HG03097 (cell line): ENCODE data around the gene SPRR2B.
"Not testable (repeated sequence)": the region's sequence is repeated elsewhere in the genome, so short reads cannot be mapped to it uniquely, and the experiment has no call there.

Experiments used
- ATAC-seq: cut with Tn5 transposase; IDR thresholded peaks from one replicate; pipeline ENCODE4 v1.9.1; 2021; ENCODE audit not compliant: unreplicated experiment, low FRiP score

Gene SPRR2B

GRCh38 chr1:153071511-153071910 lies at the start of gene SPRR2B:
Gene SPRR2B (minus strand): TSS chr1:153071611. CDS start chr1:153070839, 772 bp downstream.
- ATAC-seq = no peak

- ATAC-seq = no peak
These were observed 49.5 kb upstream of the SPRR2B start for GRCh38 chr1:153120945-153121344.

GRCh38 chr1:153119491-153119971 lies 48.1 kb upstream of the SPRR2B start:
- no peak for ATAC-seq

DNA sequence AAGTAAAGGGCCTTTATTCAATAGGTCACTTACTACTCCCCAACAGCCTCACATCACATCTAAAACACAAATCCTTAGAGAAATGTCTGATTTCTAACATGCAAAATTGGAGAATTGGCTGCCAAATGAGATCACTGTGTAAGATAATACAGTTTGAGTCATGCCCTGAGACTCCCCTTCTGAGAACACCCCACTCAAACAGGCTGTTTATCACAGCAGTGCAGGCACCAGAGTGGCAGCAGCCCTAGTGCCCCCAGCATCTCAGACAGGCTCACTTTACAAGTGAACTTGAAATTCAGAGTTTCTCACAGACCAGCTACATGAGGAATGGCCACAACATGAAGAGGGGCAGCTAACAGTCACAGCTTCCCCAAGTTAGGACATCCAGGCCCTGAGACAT lies 43.9 kb upstream of the SPRR2B start:
- ATAC-seq = not testable (repeated sequence)

GRCh38 chr1:153113416-153113815 lies 42.0 kb upstream of the SPRR2B start, which contains the start of gene SPRR2F:
Gene SPRR2F (minus strand): TSS chr1:153113516. CDS start chr1:153112733, 783 bp downstream.
- ATAC-seq = no peak

- ATAC-seq = not testable (repeated sequence)
These were observed 41.0 kb upstream of the SPRR2B start for GRCh38 chr1:153112454-153112853.

DNA sequence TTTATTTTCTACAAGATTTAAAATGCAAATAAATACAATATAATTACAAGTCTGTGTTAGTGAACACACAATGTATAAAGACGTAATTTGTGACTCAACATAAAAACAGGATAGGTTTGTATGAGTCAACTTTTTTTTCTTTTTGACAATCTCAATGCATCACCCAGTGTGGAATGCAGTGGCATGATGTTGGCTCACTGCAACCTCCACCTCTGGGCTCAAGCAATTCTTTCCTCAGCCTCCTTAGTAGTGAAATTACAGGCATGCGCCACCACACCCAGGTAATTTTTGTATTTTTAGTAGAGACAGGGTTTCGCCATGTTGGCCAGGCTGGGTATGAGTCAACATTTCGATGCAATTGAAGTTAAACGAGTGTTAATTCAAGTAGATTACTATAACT lies 28.8 kb upstream of the SPRR2B start:
- ATAC-seq = no peak

DNA sequence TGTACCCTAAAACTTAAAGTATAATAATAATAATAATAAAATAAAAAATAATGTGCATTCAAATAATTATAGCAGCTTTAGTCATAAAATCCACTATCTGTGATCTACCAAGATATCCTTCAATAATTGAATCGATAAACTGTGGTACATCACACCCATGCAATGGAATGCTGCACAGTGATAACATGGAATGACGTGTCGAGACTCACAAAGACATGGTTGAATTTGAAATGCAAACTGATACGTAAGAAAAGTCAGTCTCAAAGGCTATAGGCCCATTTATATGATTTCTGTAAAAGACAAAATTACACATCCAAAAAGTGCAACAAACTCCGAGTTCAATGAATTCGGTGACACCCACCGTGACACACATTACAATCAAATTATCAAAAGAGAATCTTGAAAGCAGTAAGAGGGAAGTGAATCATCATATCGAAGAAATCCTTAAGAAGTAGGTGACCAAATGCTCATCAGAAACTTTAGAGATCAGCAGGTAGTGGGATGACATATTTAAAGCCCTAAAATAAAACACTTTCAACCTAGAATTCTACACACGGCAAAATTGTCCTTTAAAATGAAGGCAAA lies 28.1 kb upstream of the SPRR2B start:
- no peak for ATAC-seq

GRCh38 chr1:153095764-153096163 lies 24.4 kb upstream of the SPRR2B start:
- ATAC-seq = no peak

DNA sequence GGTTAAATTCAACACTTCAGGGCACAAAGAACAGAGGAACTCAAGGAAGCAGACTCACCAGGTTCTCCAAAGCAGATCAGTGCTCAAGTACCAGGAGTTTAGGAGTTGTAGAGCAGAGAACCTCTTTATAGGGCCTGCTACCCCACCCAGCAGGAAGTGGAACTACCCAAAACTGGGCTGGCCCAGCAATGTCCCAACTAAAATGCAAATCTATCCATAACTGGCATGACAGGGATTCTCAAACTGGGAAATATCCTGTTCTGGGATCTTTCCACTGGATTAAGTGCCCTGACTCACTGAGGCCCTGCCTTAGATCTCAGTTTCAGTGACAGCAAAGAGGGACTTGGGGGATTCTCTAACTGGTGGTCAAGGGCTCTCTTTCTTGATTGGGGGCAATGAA lies 23.0 kb upstream of the SPRR2B start, which contains the start of gene SPRR2E:
Gene SPRR2E, minus strand, starts transcription at position 101 of the 400 bp plus-strand sequence. CDS start 775 bp downstream, outside the sequence.
- ATAC-seq = no peak

- no peak for ATAC-seq
These were observed 16.2 kb upstream of the SPRR2B start for GRCh38 chr1:153087652-153088051.

DNA sequence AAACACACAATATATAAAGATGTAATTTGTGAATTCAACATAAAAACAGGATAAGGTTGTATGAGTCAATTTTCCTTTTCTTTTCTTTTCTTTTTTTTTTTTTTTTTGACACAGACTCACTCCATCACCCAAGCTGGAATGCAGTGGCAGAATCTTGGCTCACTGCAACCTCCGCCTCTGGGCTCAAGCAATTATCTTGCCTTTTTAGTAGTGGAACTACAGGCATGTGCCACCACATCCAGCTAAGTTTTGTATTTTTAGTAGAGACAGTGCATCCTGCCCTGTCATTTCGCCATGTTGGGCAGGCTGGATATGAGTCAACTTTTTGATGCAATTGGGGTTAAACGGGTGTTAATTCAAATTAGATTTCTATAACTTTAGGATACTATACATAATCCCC lies 10.3 kb upstream of the SPRR2B start:
- ATAC-seq = no peak

DNA sequence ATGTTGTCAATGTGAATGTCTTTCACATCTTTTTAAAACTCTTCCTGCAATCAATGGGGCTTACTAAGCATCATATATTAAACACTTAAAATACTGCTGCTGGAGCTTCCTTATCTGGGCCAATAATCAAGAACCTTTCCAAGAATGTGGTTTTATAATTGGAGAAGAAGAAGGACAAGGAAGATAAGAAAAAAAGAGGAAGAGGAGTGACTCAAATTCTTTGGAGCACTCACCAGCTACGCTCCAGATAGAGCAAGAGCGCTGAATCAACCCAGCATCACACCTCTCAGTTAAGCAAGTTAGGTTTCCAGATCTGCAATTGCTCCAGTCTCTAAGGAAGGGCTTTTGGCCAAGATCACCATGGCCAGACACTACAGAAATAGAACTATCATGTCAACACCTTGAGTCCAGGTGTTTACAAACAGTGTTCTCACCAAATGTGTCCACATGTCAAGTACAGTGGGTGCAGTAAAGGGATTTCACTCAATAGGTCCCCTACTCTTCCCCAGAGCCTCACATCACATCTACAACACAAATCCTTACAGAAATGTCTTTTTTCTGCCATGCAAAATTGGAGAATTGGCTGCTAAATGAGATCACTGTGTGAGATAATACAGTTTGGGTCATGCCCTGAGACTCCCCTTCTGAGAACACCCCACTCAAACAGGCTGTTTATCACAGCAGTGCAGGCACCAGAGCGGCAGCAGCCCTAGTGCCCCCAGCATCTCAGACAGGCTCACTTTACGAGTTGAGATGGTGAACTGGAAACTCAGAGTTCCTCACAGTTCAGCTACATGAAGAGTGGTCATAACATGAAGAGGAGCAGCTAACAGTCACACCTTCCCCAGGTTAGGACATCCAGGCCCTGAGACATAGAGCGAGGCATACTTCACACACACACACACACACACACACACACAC lies 1.7 kb upstream of the SPRR2B start:
- ATAC-seq = no peak

- ATAC-seq = no peak
These were observed 1.2 kb downstream of the SPRR2B start for GRCh38 chr1:153070243-153070642.

DNA sequence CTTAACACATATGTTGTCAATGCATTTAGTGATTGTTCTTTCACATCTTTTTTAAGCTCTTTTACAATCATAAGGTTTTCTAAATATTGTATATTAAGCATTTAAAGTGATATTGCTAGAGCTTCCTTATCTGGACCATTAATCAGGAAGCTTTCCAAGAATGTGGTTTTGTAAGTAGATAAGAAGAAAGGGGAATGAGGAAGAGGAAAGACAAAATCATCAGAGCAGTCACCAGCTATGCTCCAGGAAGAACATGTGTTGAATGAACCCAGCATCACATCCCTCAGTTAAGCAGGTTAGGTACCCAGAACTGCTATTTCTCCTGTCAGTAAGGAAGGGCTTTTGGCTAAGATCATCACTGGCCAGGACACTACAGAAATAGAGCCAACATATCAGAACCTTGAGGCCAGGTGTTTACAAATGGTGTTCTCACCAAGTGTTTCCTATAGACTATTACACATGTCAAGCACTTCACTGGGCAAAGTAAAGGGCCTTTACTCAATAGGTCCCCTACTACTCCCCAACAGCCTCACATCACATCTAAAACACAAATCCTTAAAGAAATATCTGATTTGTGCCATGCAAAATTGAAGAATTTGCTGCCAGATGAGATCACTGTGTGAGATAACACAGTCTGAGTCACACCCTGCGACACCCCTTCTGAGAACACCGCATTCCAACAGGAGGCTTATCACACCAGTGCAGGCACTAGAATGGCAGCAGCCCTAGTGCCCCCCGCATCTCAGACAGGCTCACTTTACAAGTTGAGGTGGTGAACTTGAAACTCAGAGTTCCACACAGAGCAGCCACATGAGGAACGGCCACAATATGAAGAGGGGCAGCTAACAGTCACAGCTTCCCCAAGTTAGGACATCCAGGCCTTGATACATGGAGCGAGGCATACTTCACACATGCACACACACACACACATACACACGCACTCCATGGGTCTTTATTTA lies 12.3 kb downstream of the SPRR2B start:
- ATAC-seq = no peak

GRCh38 chr1:153058154-153058553 lies 13.3 kb downstream of the SPRR2B start:
- ATAC-seq = no peak

- no peak for ATAC-seq
These were observed 14.0 kb downstream of the SPRR2B start, which contains the start of gene SPRR2A for GRCh38 chr1:153057375-153057774. Gene SPRR2A (minus strand): TSS chr1:153057512. CDS start chr1:153056735, 777 bp downstream.

DNA sequence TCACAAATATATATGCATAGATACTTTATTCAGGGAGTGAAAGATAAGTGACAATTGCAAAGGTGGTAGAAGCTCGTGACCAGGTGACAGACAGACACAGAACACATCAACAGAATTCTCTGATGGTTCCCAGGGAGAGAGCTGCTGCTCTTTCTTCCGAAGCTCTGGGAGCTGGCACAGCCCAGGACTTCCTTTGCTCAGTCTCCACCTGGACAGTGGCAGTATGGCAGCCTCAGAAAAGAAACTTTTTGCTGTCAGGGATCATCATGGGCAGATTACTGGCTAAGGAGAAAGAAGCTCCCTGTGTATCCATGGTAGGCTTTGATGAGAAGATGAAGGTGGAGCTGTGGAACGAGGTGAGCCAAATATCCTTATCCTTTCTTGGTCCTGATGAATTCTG lies 15.3 kb downstream of the SPRR2B start:
- ATAC-seq = not testable (repeated sequence)

DNA sequence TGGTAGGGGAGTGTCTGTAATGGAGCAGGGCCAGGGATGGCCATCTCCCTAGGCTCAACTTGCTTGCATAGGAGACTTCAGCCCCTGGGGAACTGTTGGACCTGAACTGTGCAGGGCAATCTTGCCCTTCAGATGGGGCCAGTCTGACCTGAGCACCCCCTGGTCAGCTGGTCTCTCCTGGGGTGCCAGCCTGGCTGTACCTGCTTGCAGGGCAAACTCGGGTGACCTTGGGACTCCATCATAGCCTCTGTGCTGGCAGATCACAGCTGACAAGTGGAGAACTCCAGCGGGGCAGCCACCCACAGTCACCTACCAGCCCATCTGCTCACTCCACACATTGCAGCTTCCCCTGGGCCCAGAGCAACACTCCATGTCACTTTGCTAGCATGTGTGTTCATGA lies 22.2 kb downstream of the SPRR2B start:
- ATAC-seq = no peak

DNA sequence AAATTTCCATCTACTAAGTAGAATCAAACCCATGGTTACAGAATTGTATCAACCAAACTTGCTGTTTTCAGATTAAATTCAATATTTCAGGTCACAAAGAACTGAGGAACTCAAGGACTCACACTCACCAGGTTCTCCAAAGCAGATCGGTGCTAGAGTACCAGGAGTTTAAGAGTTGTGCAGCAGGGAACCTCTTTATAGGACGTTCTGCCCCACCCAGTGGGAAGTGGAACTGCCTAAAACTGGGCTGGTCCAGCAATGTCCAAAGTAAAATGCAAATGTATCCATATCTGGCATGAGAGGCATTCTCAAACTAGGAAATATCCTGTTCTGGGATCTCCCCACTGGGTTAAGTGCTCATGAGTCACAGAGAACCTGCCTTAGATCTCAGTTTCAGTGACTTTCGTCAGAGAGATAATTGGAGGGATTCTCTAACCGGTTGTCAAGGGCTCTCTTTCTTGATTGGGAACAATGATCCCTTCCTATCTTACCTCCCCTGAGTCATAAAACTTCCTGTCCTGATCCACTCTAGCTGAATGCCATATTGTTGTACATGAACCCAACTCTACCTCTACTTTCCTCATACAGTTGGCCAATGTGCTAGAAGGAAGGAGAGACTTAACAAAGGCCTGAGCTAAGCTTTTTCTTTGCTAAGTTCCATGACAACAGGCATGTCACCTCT lies 30.3 kb downstream of the SPRR2B start, which contains the start of gene SPRR2D:
Gene SPRR2D, minus strand, starts transcription at position 171 of the 682 bp plus-strand sequence. CDS start 774 bp downstream, outside the sequence.
- no peak for ATAC-seq
